H1 (cell line): ENCODE results near the gene WDR48. TPM values are rescaled to one million over a fixed set of nuclear protein-coding genes. Genes with fewer than 3 reads are reported as not detected.

Experiments used
- CTCF ChIA-PET: fragments of 300-600 bp; sonication (Branson Sonifier 250); formaldehyde crosslinking; loops from one replicate; lab custom pipeline; 2021; ENCODE audit not compliant: partially characterized antibody; lab: Charles Lee
- POLR2A ChIA-PET: fragments of 300-600 bp; sonication (Branson Sonifier 250); formaldehyde crosslinking; loops from one replicate; lab custom pipeline; 2021; ENCODE audit warnings: inconsistent platforms; ENCODE audit not compliant: partially characterized antibody; lab: Charles Lee
- DNase-seq, 2 experiments: peaks; one replicate each; pipeline versions ENCODE4 v3.0.0 to v3.0.0-alpha.2; 2010 to 2022; ENCODE audit warnings: low spot score in 2 of 2, low read depth in 1 of 2, mixed read lengths in 1 of 2
- FAIRE-seq: peaks from 2 replicates; lab custom pipeline; 2011; peaks lifted over from hg19 to GRCh38; lab: Jason Lieb, UNC
- H2AFZ ChIP-seq: 2 replicates; pipeline ENCODE4 v1.8.1; 2012; ENCODE audit warnings: low read length, inconsistent platforms
- H2AK5ac ChIP-seq: 2 replicates; pipeline ENCODE4 v1.6.1; 2013; ENCODE audit warnings: low read depth, low read length
- H2BK120ac ChIP-seq: replicated peaks from 2 replicates; pipeline ENCODE3; 2013; ENCODE audit warnings: low read depth, low read length, inconsistent platforms
- H2BK12ac ChIP-seq: 2 replicates; pipeline ENCODE4 v1.6.1; 2013; ENCODE audit warnings: low read depth, low read length
- H2BK15ac ChIP-seq: 2 replicates; pipeline ENCODE4 v1.6.1; 2013; ENCODE audit warnings: low read length
- H2BK20ac ChIP-seq: 2 replicates; pipeline ENCODE4 v1.6.1; 2013; ENCODE audit warnings: low read length
- H2BK5ac ChIP-seq: 2 replicates; pipeline ENCODE4 v1.6.1; 2013; ENCODE audit warnings: low read depth, low read length
- H3K14ac ChIP-seq: 2 replicates; pipeline ENCODE4 v1.6.1; 2013; ENCODE audit warnings: inconsistent platforms; ENCODE audit not compliant: insufficient read length
- H3K18ac ChIP-seq: 2 replicates; pipeline ENCODE4 v1.6.1; 2013; ENCODE audit warnings: low read length; ENCODE audit errors: extremely low read depth
- H3K23ac ChIP-seq: 2 replicates; pipeline ENCODE4 v1.6.1; 2013; ENCODE audit warnings: inconsistent platforms; ENCODE audit not compliant: insufficient read length
- H3K23me2 ChIP-seq: 2 replicates; pipeline ENCODE4 v1.6.1; 2013; ENCODE audit warnings: low read depth, low read length
- H3K27ac ChIP-seq: 2 replicates; pipeline ENCODE4 v1.6.1; 2011; ENCODE audit warnings: low read depth, low read length, inconsistent platforms
- H3K27me3 ChIP-seq, 4 experiments: replicated peaks in 1 of 4; 1 replicate in 1 of 4; 2 replicates in 3 of 4; pipeline versions ENCODE4 v1.6.1 to v1.8.1; 2011 to 2013; ENCODE audit warnings: low read length in 3 of 4, mild to moderate bottlenecking in 3 of 4, inconsistent platforms in 2 of 4, mixed read lengths in 2 of 4, moderate library complexity in 1 of 4; ENCODE audit not compliant: control insufficient read depth in 3 of 4, insufficient read depth in 3 of 4; ENCODE audit errors: extremely low read depth in 1 of 4
- H3K36me3 ChIP-seq, 4 experiments: 2 replicates each; pipeline versions ENCODE4 v1.6.1 to v1.8.1; 2011 to 2013; ENCODE audit warnings: mild to moderate bottlenecking in 4 of 4, low read length in 3 of 4, moderate library complexity in 2 of 4, control low read depth in 1 of 4, inconsistent platforms in 1 of 4; ENCODE audit not compliant: insufficient read depth in 4 of 4, control insufficient read depth in 2 of 4
- H3K4ac ChIP-seq: replicated peaks from 2 replicates; pipeline ENCODE3; 2013; ENCODE audit warnings: low read length, low read depth, mixed read lengths, inconsistent platforms; ENCODE audit not compliant: insufficient read length
- H3K4me1 ChIP-seq, 4 experiments: replicated peaks in 1 of 4; 1 replicate in 1 of 4; 2 replicates in 3 of 4; pipeline versions ENCODE4 v1.6.1 to v1.8.1; 2011 to 2013; ENCODE audit warnings: low read length in 3 of 4, inconsistent platforms in 2 of 4, mixed read lengths in 1 of 4; ENCODE audit not compliant: insufficient read depth in 4 of 4, control insufficient read depth in 3 of 4
- H3K4me2 ChIP-seq, 2 experiments: 2 replicates each; pipeline versions ENCODE4 v1.6.1 to v1.8.1; 2011 to 2013; ENCODE audit warnings: low read depth in 2 of 2, low read length in 2 of 2, control low read depth in 1 of 2, inconsistent platforms in 1 of 2, mild to moderate bottlenecking in 1 of 2; ENCODE audit not compliant: insufficient read depth in 1 of 2
- H3K4me3 ChIP-seq, 4 experiments: fragments of 200-600, 300-600 bp in 1 of 4; sonication (generic), shearing (Covaris generic), sonication (Bioruptor Twin) in 1 of 4; 2 replicates each; pipeline versions ENCODE4 v1.5.1 to v1.8.1; 2011 to 2016; ENCODE audit warnings: low read length in 4 of 4, low read depth in 3 of 4, control low read depth in 2 of 4, inconsistent platforms in 2 of 4, mild to moderate bottlenecking in 2 of 4, mixed read lengths in 1 of 4, moderate library complexity in 1 of 4; ENCODE audit not compliant: insufficient read depth in 2 of 4; ENCODE audit errors: extremely low read depth in 1 of 4
- H3K56ac ChIP-seq: replicated peaks from 2 replicates; pipeline ENCODE3; 2013; ENCODE audit warnings: low read depth, mild to moderate bottlenecking, mixed read lengths, low read length, inconsistent platforms; ENCODE audit not compliant: insufficient read length
- H3K79me1 ChIP-seq: 2 replicates; pipeline ENCODE4 v1.6.1; 2013; ENCODE audit warnings: low read depth, low read length, control low read depth
- H3K79me2 ChIP-seq, 2 experiments: 2 replicates each; pipeline versions ENCODE4 v1.6.1 to v1.8.1; 2012 to 2013; ENCODE audit warnings: low read length in 2 of 2, mild to moderate bottlenecking in 2 of 2, inconsistent platforms in 1 of 2; ENCODE audit not compliant: insufficient read depth in 2 of 2, control insufficient read depth in 1 of 2
- H3K9ac ChIP-seq, 4 experiments: replicated peaks in 1 of 4; 1 replicate in 1 of 4; 2 replicates in 3 of 4; pipeline versions ENCODE4 v1.6.1 to v1.8.1; 2011 to 2013; ENCODE audit warnings: low read depth in 3 of 4, low read length in 3 of 4, control low read depth in 2 of 4, mild to moderate bottlenecking in 2 of 4, moderate library complexity in 2 of 4, inconsistent platforms in 1 of 4; ENCODE audit errors: extremely low read depth in 1 of 4
- H3K9me3 ChIP-seq, 2 experiments: 2 replicates each; pipeline versions ENCODE4 v1.6.1 to v1.8.1; 2012 to 2013; ENCODE audit warnings: mild to moderate bottlenecking in 2 of 2, moderate library complexity in 2 of 2, control low read depth in 1 of 2, inconsistent platforms in 1 of 2, low read depth in 1 of 2, low read length in 1 of 2, mixed read lengths in 1 of 2; ENCODE audit not compliant: insufficient read depth in 2 of 2
- H4K20me1 ChIP-seq, 2 experiments: replicated peaks in 1 of 2; 2 replicates each; pipeline versions ENCODE3 to v1.8.1; 2011 to 2013; ENCODE audit warnings: inconsistent platforms in 2 of 2, low read length in 2 of 2, mild to moderate bottlenecking in 1 of 2; ENCODE audit not compliant: insufficient read depth in 2 of 2, control insufficient read depth in 1 of 2
- H4K5ac ChIP-seq: 2 replicates; pipeline ENCODE4 v1.6.1; 2013; ENCODE audit warnings: low read length, low read depth, mixed read lengths, inconsistent platforms; ENCODE audit not compliant: insufficient read length
- H4K8ac ChIP-seq: 2 replicates; pipeline ENCODE4 v1.8.0; 2013; ENCODE audit warnings: mild to moderate bottlenecking, moderate library complexity, low read length, inconsistent platforms; ENCODE audit not compliant: insufficient read depth; ENCODE audit errors: extremely low read depth
- H4K91ac ChIP-seq: replicated peaks from 2 replicates; pipeline ENCODE3; 2013; ENCODE audit warnings: low read length, mixed read lengths, inconsistent platforms; ENCODE audit not compliant: insufficient read length
- CBX8 ChIP-seq: fragments of 300-800, 300-1000 bp; sonication (generic); IDR thresholded peaks from 2 replicates; pipeline ENCODE4 v1.7.1; 2016; ENCODE audit warnings: low read depth, low read length, borderline replicate concordance
- PHF8 ChIP-seq: fragments of 200-600 bp; sonication (generic); conservative IDR thresholded peaks from 2 replicates; pipeline ENCODE4 v1.7.1; 2012; ENCODE audit warnings: low read depth, mild to moderate bottlenecking, inconsistent platforms, low read length, moderate library complexity
- WGBS, 2 experiments: shearing (Covaris generic) in 1 of 2; methylation state at CpG; one replicate each; pipeline versions ENCODE4 v1.1.6 to v1.1.7; 2013 to 2015; ENCODE audit warnings: low lambda C conversion rate in 2 of 2, mixed read lengths in 2 of 2, inconsistent platforms in 1 of 2, low coverage in 1 of 2, missing lambda C conversion rate in 1 of 2; ENCODE audit not compliant: insufficient replicate concordance in 2 of 2, insufficient coverage in 1 of 2, insufficient read length in 1 of 2; ENCODE audit errors: extremely low coverage in 1 of 2, missing lambda C conversion rate in 1 of 2; 5-methylcytosine and 5-hydroxymethylcytosine counted together
- polyA plus RNA-seq, 7 experiments: library from polyadenylated mRNA; depleted of rRNA in 3 of 7; stranded (reverse) in 5 of 7; unstranded in 2 of 7; fragments of >200 nt in 5 of 7; fragments of 200-250 nt in 2 of 7; gene quantifications; 1 replicate in 5 of 7; 2 replicates in 1 of 7; 4 replicates in 1 of 7; pipeline versions ENCODE4 v1.2.1 to v1.2.3, GENCODE V29; 2011 to 2013; ENCODE audit warnings: missing spikeins in 2 of 7, mixed read lengths in 2 of 7
- total RNA-seq: library from RNA; stranded (reverse); fragmentation: NEBNext Ultra II Directional; extraction: Animal tissue kit (Norgen Biotek cat#: 25700); gene quantifications from 2 replicates; pipeline ENCODE4 v1.2.1, GENCODE V29; 2021

WDR48 gene
- total and polyA plus RNA-seq, 2 of the 8 experiments (the other 6 are each of a cell fraction or from before 2014, with no cell fraction given): 21.2 to 54.1 TPM

GRCh38 chr3:39135170-39135805, 83.5 kb downstream of the WDR48 start:
- no peak overlapping the region for H3K27ac ChIP-seq
- no peak overlapping the region for H3K23ac ChIP-seq
- H3K36me3 ChIP-seq: no peaks in the 10 kb centered on the region
- no peak overlapping the region for H2BK15ac ChIP-seq
- no peak overlapping the region for H3K18ac ChIP-seq
- H3K23me2 ChIP-seq: no peaks in the 10 kb centered on the region
- H2AK5ac ChIP-seq: no peak overlapping the region
- ChIA-PET POLR2A (interaction anchor here (0.7 to 3.3 kb wide), 2 partner anchors 9 to 85 kb away, joined by 4 to 13 read pairs; no protein-coding TSS in a partner anchor), CTCF (interaction anchor here (1.0 to 12.8 kb wide), 6 partner anchors 8 to 157 kb away, joined by 3 to 366 read pairs (median 6); partner anchors contain the start of gene XIRP1)
- H4K8ac ChIP-seq: no peak overlapping the region; the same call in 1 of the 2 replicates
- no peak overlapping the region for H3K4me3 ChIP-seq
- no peaks in the 10 kb centered on the region for H3K27me3 ChIP-seq
- no peak overlapping the region for H2BK20ac ChIP-seq
- H3K9me3 ChIP-seq: no peaks in the 10 kb centered on the region
- H3K79me1 ChIP-seq: no peaks in the 10 kb centered on the region
- H2BK12ac ChIP-seq: no peak overlapping the region
- WGBS, 2 experiments: 81% methylated on average over 8 of the region's 8 CpGs; no CpG with 5 or more reads in 1 of the 2 experiments
- H4K91ac ChIP-seq: no peak overlapping the region
- no peak overlapping the region for H2BK120ac ChIP-seq
- H3K4me2 ChIP-seq: no peak overlapping the region
- no peaks in the 10 kb centered on the region for H3K79me2 ChIP-seq
- no peaks in the 10 kb centered on the region for H3K4me1 ChIP-seq
- H4K20me1 ChIP-seq: no peaks in the 10 kb centered on the region
- no peak overlapping the region for H3K56ac ChIP-seq
- H2AFZ ChIP-seq: no peak overlapping the region
- no peak for FAIRE-seq
- no peak overlapping the region for H3K4ac ChIP-seq
- H3K14ac ChIP-seq: no peak overlapping the region
- H3K9ac ChIP-seq: no peak overlapping the region
- DNase-seq: no peak
- no peak overlapping the region for H4K5ac ChIP-seq
- no peak overlapping the region for H2BK5ac ChIP-seq
- TF ChIP-seq PHF8: no peak
- no peak for TF ChIP-seq CBX8
